ENCODE results near the gene BCAT1. TPM values are rescaled to one million over a fixed set of nuclear protein-coding genes. Genes with fewer than 3 reads are reported as not detected.
"Not testable (repeated sequence)": the region's sequence is repeated elsewhere in the genome, so short reads cannot be mapped to it uniquely, and the experiment has no call there.

BCAT1 gene
- total RNA-seq, 6 experiments from 2014 or later: 0.86 to 6.0 (median 2.7) TPM

- TF ChIP-seq POLR2A (IDR thresholded peaks at IDR 0.05) (no peak), CTCF (IDR thresholded peaks at IDR 0.05) (no peak)
- H3K27me3 ChIP-seq: no peaks in the 10 kb centered on the region
- H3K36me3 ChIP-seq: no peaks in the 10 kb centered on the region
- H3K4me1 ChIP-seq: no peaks in the 10 kb centered on the region
- WGBS (ENCODE audit: insufficient coverage, low coverage, low lambda C conversion rate, missing lambda C conversion rate): 19% methylated on average over 2 of the region's 2 CpGs
- ATAC-seq (no peak), DNase-seq (no peak)
- H3K27ac ChIP-seq: no peak overlapping the region
- intact Hi-C loops (cut with DNase I): no loop called here
- H3K4me3 ChIP-seq: no peak overlapping the region
- no peaks in the 10 kb centered on the region for H3K9me3 ChIP-seq
These were observed 30.3 kb downstream of the BCAT1 start for GRCh38 chr12:24918596-24918995.

- H3K27me3 ChIP-seq: no peaks in the 10 kb centered on the region
- H3K9me3 ChIP-seq: no peaks in the 10 kb centered on the region
- H3K4me3 ChIP-seq: no peak overlapping the region
- ATAC-seq: no peak
- TF ChIP-seq CTCF (IDR thresholded peaks at IDR 0.05) (no peak), POLR2A (IDR thresholded peaks at IDR 0.05) (no peak)
- no peaks in the 10 kb centered on the region for H3K36me3 ChIP-seq
- 73% methylated on average over 5 of the region's 5 CpGs for WGBS (ENCODE audit: insufficient coverage, low coverage, low lambda C conversion rate, missing lambda C conversion rate)
- DNase-seq: no peak
- H3K4me1 ChIP-seq: no peaks in the 10 kb centered on the region
- intact Hi-C loops (cut with DNase I): no loop called here
- no peak overlapping the region for H3K27ac ChIP-seq
These were observed 33.4 kb downstream of the BCAT1 start for GRCh38 chr12:24915501-24915900.

GRCh38 chr12:24913953-24914352 is 34.9 kb downstream of the BCAT1 start:
- Histone ChIP-seq H3K27me3 (no peaks in the 10 kb centered on the region), H3K36me3 (no peaks in the 10 kb centered on the region), H3K4me3 (no peak overlapping the region), H3K27ac (no peak overlapping the region), H3K4me1 (no peaks in the 10 kb centered on the region), H3K9me3 (no peaks in the 10 kb centered on the region)
- 77% methylated on average over 3 of the region's 3 CpGs for WGBS (ENCODE audit: insufficient coverage, low coverage, low lambda C conversion rate, missing lambda C conversion rate)
- ATAC-seq (no peak), DNase-seq (no peak)
- TF ChIP-seq CTCF (IDR thresholded peaks at IDR 0.05) (no peak), POLR2A (IDR thresholded peaks at IDR 0.05) (no peak)
- intact Hi-C loops (cut with DNase I): no loop called here

GRCh38 chr12:24913130-24913529 is 35.8 kb downstream of the BCAT1 start:
- H3K4me1 ChIP-seq: no peaks in the 10 kb centered on the region
- H3K27me3 ChIP-seq: no peaks in the 10 kb centered on the region
- no peak overlapping the region for H3K27ac ChIP-seq
- intact Hi-C loops (cut with DNase I): no loop called here
- H3K9me3 ChIP-seq: no peaks in the 10 kb centered on the region
- TF ChIP-seq POLR2A (IDR thresholded peaks at IDR 0.05) (no peak), CTCF (IDR thresholded peaks at IDR 0.05) (no peak)
- no peak for ATAC-seq
- H3K36me3 ChIP-seq: no peaks in the 10 kb centered on the region
- H3K4me3 ChIP-seq: no peak overlapping the region
- DNase-seq: no peak
- WGBS (ENCODE audit: insufficient coverage, low coverage, low lambda C conversion rate, missing lambda C conversion rate): 65% methylated on average over 3 of the region's 3 CpGs

- Histone ChIP-seq H3K36me3 (no peaks in the 10 kb centered on the region), H3K4me3 (no peak overlapping the region), H3K27me3 (no peaks in the 10 kb centered on the region), H3K9me3 (no peaks in the 10 kb centered on the region), H3K4me1 (no peaks in the 10 kb centered on the region), H3K27ac (no peak overlapping the region)
- intact Hi-C loops (cut with DNase I): no loop called here
- 39% methylated on average over 9 of the region's 9 CpGs for WGBS (ENCODE audit: insufficient coverage, low coverage, low lambda C conversion rate, missing lambda C conversion rate)
- ATAC-seq (no peak), DNase-seq (no peak)
- TF ChIP-seq POLR2A (IDR thresholded peaks at IDR 0.05) (no peak), CTCF (IDR thresholded peaks at IDR 0.05) (no peak)
These were observed 37.6 kb downstream of the BCAT1 start for GRCh38 chr12:24911271-24911791.

GRCh38 chr12:24910192-24910591 is 38.7 kb downstream of the BCAT1 start:
- ATAC-seq; H3K4me1 ChIP-seq; intact Hi-C loops (cut with DNase I); H3K27ac ChIP-seq; H3K9me3 ChIP-seq; DNase-seq; H3K4me3 ChIP-seq; H3K36me3 ChIP-seq; H3K27me3 ChIP-seq: not testable (repeated sequence)
- WGBS (ENCODE audit: insufficient coverage, low coverage, low lambda C conversion rate, missing lambda C conversion rate): 100% methylated on average over 4 of the region's 6 CpGs
